GM12892 (cell line): ENCODE measurements around the gene SCN10A.

Experiments
- POLR2A ChIP-seq: IDR thresholded peaks from 2 replicates; pipeline ENCODE4 v1.6.1; 2011; ENCODE audit warnings: low read depth, low read length, control low read depth
- TAF1 ChIP-seq: IDR thresholded peaks from 2 replicates; pipeline ENCODE4 v1.6.1; 2011; ENCODE audit warnings: low read depth, mild to moderate bottlenecking, control low read depth, low read length, borderline replicate concordance

- TF ChIP-seq TAF1 (no peak), POLR2A (no peak)
Measured at GRCh38 chr3:38649500-38650247, 166.3 kb downstream of the SCN10A start, which contains the start of gene SCN5A.
